ENCODE data around the gene CDC42EP1.
A peak's percentile ranks its signal among the peaks of the same experiment; 100 is the strongest.
"Not testable (repeated sequence)": the region's sequence is repeated elsewhere in the genome, so short reads cannot be mapped to it uniquely, and the experiment has no call there.

CDC42EP1 gene

GRCh38 chr22:37521236-37521739, 39.0 kb upstream of the CDC42EP1 start:
- TF ChIP-seq POLR2A (IDR thresholded peaks at IDR 0.05; ENCODE audit: low read depth, low read length) (no peak), TAF1 (IDR thresholded peaks at IDR 0.05; ENCODE audit: borderline replicate concordance, low read depth, low read length) (no peak), POLR2AphosphoS5 (IDR thresholded peaks at IDR 0.05; ENCODE audit: low read depth, low read length) (no peak)
- FAIRE-seq (no peak), DNase-seq (ENCODE audit: insufficient read length) (no peak)

GRCh38 chr22:37522482-37522881, 37.8 kb upstream of the CDC42EP1 start:
- FAIRE-seq (no peak), DNase-seq (ENCODE audit: insufficient read length) (no peak)
- TF ChIP-seq TAF1 (IDR thresholded peaks at IDR 0.05; ENCODE audit: borderline replicate concordance, low read depth, low read length) = no peak
- TF ChIP-seq POLR2AphosphoS5 (IDR thresholded peaks at IDR 0.05; ENCODE audit: low read depth, low read length) = no peak
- no peak for TF ChIP-seq POLR2A (IDR thresholded peaks at IDR 0.05; ENCODE audit: low read depth, low read length)

GRCh38 chr22:37525073-37525745, 35.1 kb upstream of the CDC42EP1 start:
- TF ChIP-seq TAF1 (IDR thresholded peaks at IDR 0.05; ENCODE audit: borderline replicate concordance, low read depth, low read length) (no peak), POLR2A (IDR thresholded peaks at IDR 0.05; ENCODE audit: low read depth, low read length) (no peak)
- FAIRE-seq (no peak), DNase-seq (ENCODE audit: insufficient read length) (no peak)

GRCh38 chr22:37525746-37526350, 34.4 kb upstream of the CDC42EP1 start:
- DNase-seq (ENCODE audit: insufficient read length) (no peak), FAIRE-seq (no peak)
- no peak for TF ChIP-seq TAF1 (IDR thresholded peaks at IDR 0.05; ENCODE audit: borderline replicate concordance, low read depth, low read length)
- no peak for TF ChIP-seq POLR2AphosphoS5 (IDR thresholded peaks at IDR 0.05; ENCODE audit: low read depth, low read length)
- TF ChIP-seq POLR2A (IDR thresholded peaks at IDR 0.05; ENCODE audit: low read depth, low read length) = no peak

GRCh38 chr22:37526376-37526775, 33.9 kb upstream of the CDC42EP1 start:
- DNase-seq (ENCODE audit: insufficient read length) = no peak
- FAIRE-seq = no peak
- TF ChIP-seq POLR2AphosphoS5 (IDR thresholded peaks at IDR 0.05; ENCODE audit: low read depth, low read length) (no peak), POLR2A (IDR thresholded peaks at IDR 0.05; ENCODE audit: low read depth, low read length) (no peak), TAF1 (IDR thresholded peaks at IDR 0.05; ENCODE audit: borderline replicate concordance, low read depth, low read length) (no peak)

GRCh38 chr22:37527081-37527752, 33.1 kb upstream of the CDC42EP1 start:
- not testable (repeated sequence) for FAIRE-seq; DNase-seq (ENCODE audit: insufficient read length)

- FAIRE-seq; DNase-seq (ENCODE audit: insufficient read length): not testable (repeated sequence)
Observed at GRCh38 chr22:37527952-37528351, 32.3 kb upstream of the CDC42EP1 start.

- FAIRE-seq = no peak
- no peak for TF ChIP-seq POLR2A (IDR thresholded peaks at IDR 0.05; ENCODE audit: low read depth, low read length)
- TF ChIP-seq POLR2AphosphoS5 (IDR thresholded peaks at IDR 0.05; ENCODE audit: low read depth, low read length) = no peak
- no peak for TF ChIP-seq TAF1 (IDR thresholded peaks at IDR 0.05; ENCODE audit: borderline replicate concordance, low read depth, low read length)
- DNase-seq (ENCODE audit: insufficient read length) = no peak
Observed at GRCh38 chr22:37529652-37530345, 30.5 kb upstream of the CDC42EP1 start.

- FAIRE-seq (peak; percentile 74), DNase-seq (ENCODE audit: insufficient read length) (no peak)
- TF ChIP-seq POLR2A (IDR thresholded peaks at IDR 0.05; ENCODE audit: low read depth, low read length) = no peak
- no peak for TF ChIP-seq TAF1 (IDR thresholded peaks at IDR 0.05; ENCODE audit: borderline replicate concordance, low read depth, low read length)
Observed at GRCh38 chr22:37533995-37534394, 26.3 kb upstream of the CDC42EP1 start.

GRCh38 chr22:37534445-37534844, 25.8 kb upstream of the CDC42EP1 start:
- DNase-seq (ENCODE audit: insufficient read length) (no peak), FAIRE-seq (no peak)
- TF ChIP-seq POLR2AphosphoS5 (IDR thresholded peaks at IDR 0.05; ENCODE audit: low read depth, low read length) (no peak), POLR2A (IDR thresholded peaks at IDR 0.05; ENCODE audit: low read depth, low read length) (no peak), TAF1 (IDR thresholded peaks at IDR 0.05; ENCODE audit: borderline replicate concordance, low read depth, low read length) (no peak)

- no peak for DNase-seq (ENCODE audit: insufficient read length)
- no peak for FAIRE-seq
- no peak for TF ChIP-seq POLR2A (IDR thresholded peaks at IDR 0.05; ENCODE audit: low read depth, low read length)
- TF ChIP-seq POLR2AphosphoS5 (IDR thresholded peaks at IDR 0.05; ENCODE audit: low read depth, low read length) = no peak
- TF ChIP-seq TAF1 (IDR thresholded peaks at IDR 0.05; ENCODE audit: borderline replicate concordance, low read depth, low read length) = no peak
Observed at GRCh38 chr22:37535159-37535558, 25.1 kb upstream of the CDC42EP1 start.
